GM12874 (cell line): ENCODE data around the gene CLASRP.

Source experiments
- TF ChIP-seq, protein P1 (sequence below): IDR thresholded peaks from 2 replicates; pipeline ENCODE4 v1.5.1; 2011; ENCODE audit warnings: low read depth, mild to moderate bottlenecking, control low read depth, low read length, moderate library complexity; ENCODE audit not compliant: insufficient read depth

CLASRP gene

DNA sequence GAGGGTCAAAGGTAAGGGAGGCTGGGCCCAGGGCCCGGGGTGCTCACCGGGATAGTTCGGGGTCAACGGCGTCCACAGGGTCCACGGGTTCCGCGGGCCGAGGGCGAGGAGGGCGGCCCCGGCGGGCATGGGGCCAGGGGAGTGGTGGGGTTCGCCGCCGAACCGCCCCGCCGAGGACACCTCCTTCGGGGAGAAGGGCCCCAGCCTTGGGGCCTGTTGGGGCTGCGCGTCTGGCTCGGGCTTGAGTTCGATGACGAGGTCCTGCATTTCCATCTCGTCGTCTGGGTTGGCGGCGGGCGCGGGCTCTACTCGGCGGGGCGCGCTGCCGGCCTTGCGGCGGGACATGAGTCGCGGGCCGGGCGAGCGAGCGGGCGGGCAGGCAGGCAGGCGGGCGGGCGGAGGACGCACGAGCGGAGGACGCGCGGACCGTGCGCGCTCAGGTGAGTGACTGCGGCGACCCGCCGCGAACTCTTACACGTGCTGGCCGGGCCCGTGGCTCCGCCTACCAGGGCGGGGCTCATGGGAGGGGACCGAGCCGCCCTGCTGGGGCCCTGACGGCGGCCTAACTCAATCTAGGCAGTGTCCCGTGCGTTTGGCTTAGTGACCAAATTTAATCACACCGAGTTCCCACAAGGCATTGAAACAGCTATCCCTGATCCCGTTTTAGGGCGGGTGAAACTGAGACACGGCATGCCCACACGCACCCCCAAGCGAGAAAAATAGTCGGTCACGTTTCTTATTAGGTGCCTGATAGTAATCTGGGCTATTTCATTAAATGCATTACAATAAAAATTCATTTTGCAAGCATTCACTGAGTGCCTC, 37.4 kb downstream of the CLASRP start, which contains the start of gene ZNF296:
TSS of gene ZNF296 (minus strand) at position 450 of the 822 bp plus-strand sequence. CDS start at position 345, 105 bp downstream.
- TF ChIP-seq, protein P1, sequence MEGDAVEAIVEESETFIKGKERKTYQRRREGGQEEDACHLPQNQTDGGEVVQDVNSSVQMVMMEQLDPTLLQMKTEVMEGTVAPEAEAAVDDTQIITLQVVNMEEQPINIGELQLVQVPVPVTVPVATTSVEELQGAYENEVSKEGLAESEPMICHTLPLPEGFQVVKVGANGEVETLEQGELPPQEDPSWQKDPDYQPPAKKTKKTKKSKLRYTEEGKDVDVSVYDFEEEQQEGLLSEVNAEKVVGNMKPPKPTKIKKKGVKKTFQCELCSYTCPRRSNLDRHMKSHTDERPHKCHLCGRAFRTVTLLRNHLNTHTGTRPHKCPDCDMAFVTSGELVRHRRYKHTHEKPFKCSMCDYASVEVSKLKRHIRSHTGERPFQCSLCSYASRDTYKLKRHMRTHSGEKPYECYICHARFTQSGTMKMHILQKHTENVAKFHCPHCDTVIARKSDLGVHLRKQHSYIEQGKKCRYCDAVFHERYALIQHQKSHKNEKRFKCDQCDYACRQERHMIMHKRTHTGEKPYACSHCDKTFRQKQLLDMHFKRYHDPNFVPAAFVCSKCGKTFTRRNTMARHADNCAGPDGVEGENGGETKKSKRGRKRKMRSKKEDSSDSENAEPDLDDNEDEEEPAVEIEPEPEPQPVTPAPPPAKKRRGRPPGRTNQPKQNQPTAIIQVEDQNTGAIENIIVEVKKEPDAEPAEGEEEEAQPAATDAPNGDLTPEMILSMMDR = no peak

DNA sequence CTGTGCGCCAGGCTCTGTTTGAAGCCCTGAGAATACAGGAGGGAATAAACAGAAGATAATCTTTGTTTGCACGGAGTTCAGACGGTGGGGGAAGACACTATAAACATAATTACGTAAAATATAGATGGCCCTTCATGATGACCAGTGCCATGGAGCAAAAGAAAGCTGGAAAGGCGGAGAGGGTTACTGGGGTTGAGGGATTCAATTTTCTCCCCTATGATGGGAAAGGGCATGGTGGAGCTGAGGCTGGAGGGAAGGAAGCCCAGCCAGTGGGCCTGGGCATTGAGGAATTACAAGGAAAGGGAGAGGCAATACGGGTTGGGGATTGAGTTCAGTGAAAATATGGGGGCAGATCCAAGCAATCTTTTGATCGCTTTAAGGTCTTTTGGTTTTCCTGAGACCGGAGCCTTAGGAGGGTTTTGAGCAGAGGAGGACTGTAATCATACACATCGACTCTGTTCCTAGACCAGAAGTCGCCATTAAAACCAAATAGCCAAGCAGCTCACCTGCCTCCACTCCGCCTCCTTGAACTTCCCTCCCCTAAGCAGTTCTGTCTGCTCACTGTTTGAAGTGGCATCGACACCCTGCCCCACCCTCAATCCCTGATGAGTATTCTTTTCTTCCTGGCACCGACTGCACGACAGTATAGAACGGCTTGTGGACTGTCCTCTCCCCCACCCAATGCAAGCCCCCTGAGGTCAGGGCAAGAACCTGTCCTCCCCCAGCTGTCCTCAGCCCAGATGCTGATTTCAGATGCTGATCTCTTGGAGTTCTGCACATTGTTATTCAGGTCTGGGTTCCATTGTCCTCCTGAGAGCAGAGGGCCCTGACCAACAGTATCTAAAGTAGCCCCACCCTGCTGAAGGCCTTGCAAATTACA, 38.2 kb downstream of the CLASRP start:
- TF ChIP-seq, protein P1 = no peak

DNA sequence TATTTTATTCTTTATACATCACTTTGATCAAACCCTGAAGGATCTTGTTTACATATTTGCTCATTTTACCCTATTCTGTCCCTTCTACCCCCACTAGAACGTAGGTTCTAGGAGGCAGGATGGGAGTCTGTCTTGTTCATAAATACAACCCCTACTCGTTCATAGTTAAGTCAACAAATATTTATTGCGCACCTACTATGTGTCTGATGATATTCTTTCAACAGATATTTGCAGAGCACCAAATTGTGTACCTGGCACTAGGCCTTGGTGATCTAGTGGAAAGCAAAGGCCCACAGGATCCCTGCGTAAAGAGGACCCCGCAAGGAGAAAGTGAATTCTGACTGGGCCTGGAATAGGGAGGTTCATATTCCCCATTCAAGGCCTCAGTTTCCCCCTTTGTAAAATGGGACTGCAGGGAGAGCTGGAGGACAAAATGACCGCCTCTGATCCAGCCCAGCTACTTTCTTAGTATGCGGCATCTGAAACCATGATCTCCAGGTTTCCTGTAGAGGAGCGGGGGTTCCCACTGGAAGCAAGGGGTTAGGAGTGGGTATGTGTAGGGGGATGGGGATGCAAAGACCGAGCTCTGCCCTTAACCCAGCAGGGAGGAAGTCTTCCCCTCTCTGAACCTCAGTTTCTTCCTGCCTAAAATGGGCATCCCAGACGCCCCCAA, 39.7 kb downstream of the CLASRP start:
- TF ChIP-seq, protein P1 = no peak

DNA sequence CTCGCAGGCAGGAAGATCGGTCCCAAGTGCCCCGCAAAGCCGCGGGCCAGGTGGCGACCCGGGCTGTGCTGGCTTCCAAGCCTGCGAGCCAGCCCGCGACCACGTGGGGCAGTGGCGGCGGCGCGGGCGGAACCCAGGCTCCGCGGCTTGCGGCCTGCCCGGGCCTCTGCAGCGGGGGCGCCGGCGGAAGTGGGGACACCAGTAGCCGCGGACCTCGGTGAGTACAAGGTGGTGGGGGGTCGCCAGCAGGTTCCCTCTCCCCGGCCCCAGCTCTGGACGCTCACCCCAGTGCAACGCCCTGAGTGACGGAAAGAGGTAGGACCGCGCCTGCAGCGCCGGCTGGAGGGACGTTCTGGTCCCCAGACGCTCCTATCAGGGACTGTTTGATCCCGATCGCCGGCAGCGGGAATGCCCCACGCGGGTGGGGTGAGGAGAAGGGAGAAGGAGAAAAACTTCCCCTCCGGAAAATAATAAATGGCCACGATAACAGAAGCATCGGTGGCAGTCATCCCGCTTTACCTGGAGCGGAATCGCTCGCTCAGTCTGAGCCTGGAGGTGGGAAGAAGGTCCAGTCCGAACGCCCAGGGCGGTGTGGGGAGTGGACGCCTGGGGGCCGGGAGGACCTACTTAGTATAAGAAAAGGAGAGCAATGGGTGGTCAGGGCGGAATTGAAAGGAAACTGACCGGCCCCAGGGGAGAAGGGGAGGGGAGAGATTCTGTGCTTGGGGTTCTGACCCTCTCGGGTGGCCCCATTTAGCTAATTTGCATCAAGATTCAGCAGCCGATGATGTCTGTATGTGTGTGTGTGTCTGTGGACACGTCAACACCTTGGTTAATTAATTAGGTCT, 40.4 kb downstream of the CLASRP start, which contains the start of gene GEMIN7:
TSS of gene GEMIN7 (plus strand) at position 198 of the 848 bp plus-strand sequence. CDS start 10,855 bp downstream, outside the sequence.
- TF ChIP-seq, protein P1 = peak; percentile 20; the same call in 1 of the 2 replicates

DNA sequence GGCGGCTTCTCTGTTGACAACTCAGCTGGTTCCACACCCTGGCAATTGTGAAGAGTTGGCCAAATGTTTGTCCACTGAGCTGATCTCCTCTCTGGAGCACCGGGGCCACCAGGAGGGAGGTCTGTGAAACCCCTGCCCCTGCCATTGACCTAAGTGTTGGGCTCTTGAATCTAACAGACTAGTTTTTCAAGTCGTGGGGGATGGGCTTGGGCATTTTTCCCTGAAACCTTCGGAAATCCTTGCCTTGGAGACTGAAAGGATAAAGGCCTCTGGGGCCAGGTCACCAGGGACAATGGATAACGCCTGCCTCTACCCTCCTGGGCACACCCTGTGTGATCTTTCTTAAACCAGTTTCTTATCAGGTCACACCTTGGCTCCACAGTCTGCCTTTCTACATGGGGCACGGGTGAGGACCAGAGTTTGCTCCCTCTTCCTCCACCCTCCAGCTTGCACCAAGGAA, 41.1 kb downstream of the CLASRP start:
- TF ChIP-seq, protein P1 = no peak

DNA sequence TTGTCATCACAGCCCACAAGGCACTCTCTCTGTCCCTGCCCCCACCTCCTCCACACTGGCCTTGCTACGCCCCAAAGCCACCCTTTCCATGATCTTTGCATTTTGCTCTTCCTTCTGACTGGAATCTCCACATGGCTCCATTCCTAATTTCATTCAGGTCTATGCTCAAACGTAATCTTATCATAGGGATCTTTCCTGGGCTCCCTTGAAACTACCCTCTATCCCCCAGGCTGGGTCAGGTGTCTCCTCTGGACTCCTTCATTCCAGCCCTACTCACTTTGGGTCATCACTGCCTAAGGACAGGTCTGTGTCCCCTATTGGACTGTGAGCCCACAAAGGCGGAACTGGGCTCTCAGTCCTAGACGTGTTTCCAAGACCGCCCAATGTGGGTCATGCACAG, 43.3 kb downstream of the CLASRP start:
- TF ChIP-seq, protein P1 = no peak
